Endothelial cell (in vitro differentiated cells): Measurements from ENCODE around the gene HIGD2A. TPM values are rescaled to one million over a fixed set of nuclear protein-coding genes. Genes with fewer than 3 reads are reported as not detected.

Experiments used
- DNase-seq: peaks from one replicate; pipeline ENCODE4 v3.0.0; 2021; ENCODE audit warnings: low spot score
- H3K27ac Mint-ChIP-seq: one replicate; pipeline ENCODE4 v1.8.0; 2021; ENCODE audit warnings: mixed read lengths, inconsistent platforms; ENCODE audit not compliant: unreplicated experiment
- H3K27me3 Mint-ChIP-seq: one replicate; pipeline ENCODE4 v1.8.0; 2021; ENCODE audit warnings: mild to moderate bottlenecking, moderate library complexity, mixed read lengths, inconsistent platforms; ENCODE audit not compliant: unreplicated experiment
- H3K36me3 Mint-ChIP-seq: one replicate; pipeline ENCODE4 v1.8.0; 2021; ENCODE audit warnings: mild to moderate bottlenecking, low read depth, mixed read lengths, inconsistent platforms; ENCODE audit not compliant: unreplicated experiment
- H3K4me1 Mint-ChIP-seq: one replicate; pipeline ENCODE4 v1.8.0; 2021; ENCODE audit warnings: mild to moderate bottlenecking, mixed read lengths, inconsistent platforms; ENCODE audit not compliant: unreplicated experiment
- H3K4me3 Mint-ChIP-seq: one replicate; pipeline ENCODE4 v1.8.0; 2021; ENCODE audit warnings: mild to moderate bottlenecking, mixed read lengths, inconsistent platforms; ENCODE audit not compliant: unreplicated experiment
- H3K9me3 Mint-ChIP-seq: one replicate; pipeline ENCODE4 v1.8.0; 2021; ENCODE audit warnings: mixed read lengths, inconsistent platforms; ENCODE audit not compliant: unreplicated experiment
- total RNA-seq: library from RNA; stranded (reverse); fragmentation: NEBNext Ultra II Directional; extraction: Animal tissue kit (Norgen Biotek cat#: 25700); gene quantifications from one replicate; pipeline ENCODE4 v1.2.1, GENCODE V29; 2021; ENCODE audit not compliant: unreplicated experiment
- TF ChIP-seq, protein P1 (sequence below): fragments of 200-600 bp; sonication (generic); IDR thresholded peaks from one replicate; pipeline ENCODE4 v1.5.0; 2021; ENCODE audit warnings: antibody characterized with exemption; ENCODE audit not compliant: unreplicated experiment

The HIGD2A gene
- total RNA-seq, 1 donor from 2014 or later = 88.3 TPM

DNA sequence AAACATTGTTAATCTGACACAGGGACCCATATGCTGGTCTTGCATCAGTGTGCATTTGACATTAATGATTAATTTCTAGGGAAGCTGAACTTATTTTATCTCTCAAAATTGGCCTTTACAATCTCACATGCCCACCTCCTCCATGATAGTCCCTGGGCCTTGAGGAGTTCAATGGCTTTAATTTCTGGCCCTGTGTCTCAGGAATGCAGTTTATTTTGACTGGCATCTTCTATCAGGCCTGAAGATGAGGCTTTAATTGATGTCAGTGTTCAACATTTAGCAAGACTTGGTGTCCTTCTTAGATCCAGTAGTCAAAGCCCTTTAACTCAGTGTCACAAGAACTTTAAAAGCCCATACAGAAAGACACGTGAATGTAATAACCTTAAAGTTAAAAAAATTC lies 38.3 kb downstream of the HIGD2A start:
- TF ChIP-seq, protein P1, sequence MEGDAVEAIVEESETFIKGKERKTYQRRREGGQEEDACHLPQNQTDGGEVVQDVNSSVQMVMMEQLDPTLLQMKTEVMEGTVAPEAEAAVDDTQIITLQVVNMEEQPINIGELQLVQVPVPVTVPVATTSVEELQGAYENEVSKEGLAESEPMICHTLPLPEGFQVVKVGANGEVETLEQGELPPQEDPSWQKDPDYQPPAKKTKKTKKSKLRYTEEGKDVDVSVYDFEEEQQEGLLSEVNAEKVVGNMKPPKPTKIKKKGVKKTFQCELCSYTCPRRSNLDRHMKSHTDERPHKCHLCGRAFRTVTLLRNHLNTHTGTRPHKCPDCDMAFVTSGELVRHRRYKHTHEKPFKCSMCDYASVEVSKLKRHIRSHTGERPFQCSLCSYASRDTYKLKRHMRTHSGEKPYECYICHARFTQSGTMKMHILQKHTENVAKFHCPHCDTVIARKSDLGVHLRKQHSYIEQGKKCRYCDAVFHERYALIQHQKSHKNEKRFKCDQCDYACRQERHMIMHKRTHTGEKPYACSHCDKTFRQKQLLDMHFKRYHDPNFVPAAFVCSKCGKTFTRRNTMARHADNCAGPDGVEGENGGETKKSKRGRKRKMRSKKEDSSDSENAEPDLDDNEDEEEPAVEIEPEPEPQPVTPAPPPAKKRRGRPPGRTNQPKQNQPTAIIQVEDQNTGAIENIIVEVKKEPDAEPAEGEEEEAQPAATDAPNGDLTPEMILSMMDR = no peak
- no peak for DNase-seq
- Mint-ChIP-seq H3K27me3 (peaks cover 3% of the 10 kb centered on the region), H3K4me3 (no peak overlapping the region), H3K36me3 (no peaks in the 10 kb centered on the region), H3K27ac (no peak overlapping the region), H3K4me1 (no peaks in the 10 kb centered on the region), H3K9me3 (no peaks in the 10 kb centered on the region)

GRCh38 chr5:176427971-176428370 lies 39.4 kb downstream of the HIGD2A start:
- H3K27ac Mint-ChIP-seq = no peak overlapping the region
- H3K9me3 Mint-ChIP-seq = peaks cover 6% of the 10 kb centered on the region
- H3K4me1 Mint-ChIP-seq = no peaks in the 10 kb centered on the region
- H3K4me3 Mint-ChIP-seq = no peak overlapping the region
- TF ChIP-seq, protein P1 = no peak
- no peak for DNase-seq
- peaks cover 4% of the 10 kb centered on the region for H3K36me3 Mint-ChIP-seq
- peaks cover 7% of the 10 kb centered on the region for H3K27me3 Mint-ChIP-seq

- no peaks in the 10 kb centered on the region for H3K4me1 Mint-ChIP-seq
- H3K36me3 Mint-ChIP-seq = peaks cover 4% of the 10 kb centered on the region
- H3K9me3 Mint-ChIP-seq = peaks cover 6% of the 10 kb centered on the region
- H3K4me3 Mint-ChIP-seq = no peak overlapping the region
- TF ChIP-seq, protein P1 = no peak
- H3K27ac Mint-ChIP-seq = no peak overlapping the region
- H3K27me3 Mint-ChIP-seq = peaks cover 7% of the 10 kb centered on the region
- DNase-seq = no peak
These were observed 41.4 kb downstream of the HIGD2A start for GRCh38 chr5:176429972-176430371.

GRCh38 chr5:176432707-176433106 lies 44.2 kb downstream of the HIGD2A start:
- peaks cover 4% of the 10 kb centered on the region for H3K36me3 Mint-ChIP-seq
- TF ChIP-seq, protein P1 = no peak
- no peak overlapping the region for H3K4me3 Mint-ChIP-seq
- H3K27me3 Mint-ChIP-seq = peaks cover 7% of the 10 kb centered on the region
- no peak for DNase-seq
- no peak overlapping the region for H3K27ac Mint-ChIP-seq
- H3K4me1 Mint-ChIP-seq = no peaks in the 10 kb centered on the region
- H3K9me3 Mint-ChIP-seq = peaks cover 6% of the 10 kb centered on the region

GRCh38 chr5:176436656-176437055 lies 48.1 kb downstream of the HIGD2A start:
- TF ChIP-seq, protein P1 = no peak
- Mint-ChIP-seq H3K4me1 (no peaks in the 10 kb centered on the region), H3K27ac (no peak overlapping the region), H3K36me3 (peaks cover 4% of the 10 kb centered on the region), H3K27me3 (peaks cover 7% of the 10 kb centered on the region), H3K4me3 (no peak overlapping the region), H3K9me3 (peaks cover 6% of the 10 kb centered on the region)
- DNase-seq = no peak
